Neural progenitor cell (in vitro differentiated cells): Measurements from ENCODE around the gene TNFSF12. TPM values are rescaled to one million over a fixed set of nuclear protein-coding genes. Genes with fewer than 3 reads are reported as not detected.
A peak's percentile ranks its signal among the peaks of the same experiment; 100 is the strongest.

Experiments
- DNase-seq: peaks from one replicate; pipeline ENCODE4 v3.0.0-alpha.2; 2016; ENCODE audit warnings: low spot score
- H2AFZ ChIP-seq: fragments of 200-600 bp; sonication (generic); replicated peaks from 2 replicates; pipeline ENCODE4 v1.6.1; 2016; ENCODE audit warnings: antibody characterized with exemption
- H3F3A ChIP-seq: fragments of 200-600 bp; sonication (generic); 2 replicates; pipeline ENCODE4 v1.6.1; 2016; ENCODE audit warnings: antibody characterized with exemption, low read depth
- H3K27ac ChIP-seq: fragments of 200-600 bp; sonication (generic); 2 replicates; pipeline ENCODE4 v1.5.1; 2016; ENCODE audit warnings: mild to moderate bottlenecking
- H3K27me3 ChIP-seq: fragments of 200-600 bp; sonication (generic); 2 replicates; pipeline ENCODE4 v1.6.1; 2016; ENCODE audit warnings: mild to moderate bottlenecking, moderate library complexity
- H3K36me3 ChIP-seq: fragments of 200-600 bp; sonication (generic); 2 replicates; pipeline ENCODE4 v1.5.1; 2016
- H3K4me1 ChIP-seq: fragments of 200-600 bp; sonication (generic); 2 replicates; pipeline ENCODE4 v1.6.1; 2016; ENCODE audit warnings: mixed run types
- H3K4me2 ChIP-seq: fragments of 200-600 bp; sonication (generic); 2 replicates; pipeline ENCODE4 v1.6.1; 2016
- H3K4me3 ChIP-seq: fragments of 200-600 bp; sonication (generic); 2 replicates; pipeline ENCODE4 v1.5.1; 2016
- H3K79me2 ChIP-seq: fragments of 200-600 bp; sonication (generic); 2 replicates; pipeline ENCODE4 v1.6.1; 2016; ENCODE audit warnings: low read depth
- H3K9ac ChIP-seq: fragments of 200-600 bp; sonication (generic); 2 replicates; pipeline ENCODE4 v1.6.1; 2016
- H3K9me3 ChIP-seq: fragments of 200-600 bp; sonication (generic); 2 replicates; pipeline ENCODE4 v1.5.1; 2016; ENCODE audit warnings: low read depth
- H4K20me1 ChIP-seq: fragments of 200-600 bp; sonication (generic); 2 replicates; pipeline ENCODE4 v1.6.1; 2016; ENCODE audit warnings: low read depth
- H3K27ac Mint-ChIP-seq: 3 replicates; pipeline ENCODE4 v1.8.0; 2021; ENCODE audit warnings: mixed read lengths
- H3K27me3 Mint-ChIP-seq: 2 replicates; pipeline ENCODE4 v1.8.0; 2022; ENCODE audit warnings: low read depth, mild to moderate bottlenecking, inconsistent platforms, moderate library complexity, mixed read lengths; ENCODE audit not compliant: insufficient read depth
- H3K36me3 Mint-ChIP-seq: 3 replicates; pipeline ENCODE4 v1.8.0; 2021; ENCODE audit warnings: mixed read lengths
- H3K4me1 Mint-ChIP-seq: 3 replicates; pipeline ENCODE4 v1.8.0; 2021; ENCODE audit warnings: mixed read lengths
- H3K4me3 Mint-ChIP-seq: 3 replicates; pipeline ENCODE4 v1.8.0; 2021; ENCODE audit warnings: mild to moderate bottlenecking, moderate library complexity, mixed read lengths
- H3K9me3 Mint-ChIP-seq: 3 replicates; pipeline ENCODE4 v1.8.0; 2020; ENCODE audit warnings: mixed read lengths
- CTCF ChIP-seq: fragments of 200-600 bp; sonication (generic); IDR thresholded peaks from 2 replicates; pipeline ENCODE4 v1.5.1; 2017; ENCODE audit warnings: antibody characterized with exemption, mild to moderate bottlenecking
- EZH2 ChIP-seq: fragments of 200-600 bp; sonication (generic); IDR thresholded peaks from 2 replicates; pipeline ENCODE4 v1.6.1; 2017; ENCODE audit warnings: antibody characterized with exemption, mild to moderate bottlenecking, moderate library complexity
- EZH2phosphoT487 ChIP-seq: fragments of 200-600 bp; sonication (generic); IDR thresholded peaks from 2 replicates; pipeline ENCODE4 v1.6.1; 2017; ENCODE audit warnings: antibody characterized with exemption
- total RNA-seq: library from RNA; depleted of rRNA; stranded (reverse); fragments of >200 nt; gene quantifications from 2 replicates; pipeline ENCODE4 v1.2.3, GENCODE V29; 2015; ENCODE audit warnings: low replicate concordance

TNFSF12 gene
- total RNA-seq, 1 donor from 2014 or later, result 0.75 TPM

GRCh38 chr17:7586673-7587419 is 38.0 kb downstream of the TNFSF12 start:
- Mint-ChIP-seq H3K9me3 (no peaks in the 10 kb centered on the region), H3K4me1 (peaks cover 32% of the 10 kb centered on the region), H3K36me3 (peaks cover 20% of the 10 kb centered on the region), H3K27ac (no peak overlapping the region), H3K27me3 (peaks cover 17% of the 10 kb centered on the region), H3K4me3 (no peak overlapping the region)
- no peak overlapping the region for H3K4me2 ChIP-seq
- H3K4me1 ChIP-seq, result peaks cover 40% of the 10 kb centered on the region
- no peak for DNase-seq
- H3F3A ChIP-seq, result peaks cover 53% of the 10 kb centered on the region
- H3K79me2 ChIP-seq, result peaks cover 41% of the 10 kb centered on the region
- H3K9me3 ChIP-seq, result no peaks in the 10 kb centered on the region
- H3K36me3 ChIP-seq, result no peaks in the 10 kb centered on the region
- no peak overlapping the region for H2AFZ ChIP-seq
- no peaks in the 10 kb centered on the region for H3K27me3 ChIP-seq
- TF ChIP-seq EZH2 (no peak), EZH2phosphoT487 (no peak), CTCF (peak; percentile 16)
- no peak overlapping the region for H3K9ac ChIP-seq
- H3K27ac ChIP-seq, result no peak overlapping the region
- no peak overlapping the region for H3K4me3 ChIP-seq
- peaks cover 5% of the 10 kb centered on the region for H4K20me1 ChIP-seq

- Histone ChIP-seq H3K4me1 (peaks cover 44% of the 10 kb centered on the region), H3K4me2 (no peak overlapping the region), H3K27me3 (no peaks in the 10 kb centered on the region), H3F3A (peaks cover 54% of the 10 kb centered on the region), H4K20me1 (peaks cover 5% of the 10 kb centered on the region), H3K9me3 (no peaks in the 10 kb centered on the region), H3K4me3 (no peak overlapping the region), H3K27ac (no peak overlapping the region), H3K9ac (no peak overlapping the region), H2AFZ (no peak overlapping the region), H3K79me2 (peaks cover 35% of the 10 kb centered on the region), H3K36me3 (no peaks in the 10 kb centered on the region)
- H3K4me1 Mint-ChIP-seq, result peaks cover 25% of the 10 kb centered on the region
- no peak for DNase-seq
- H3K36me3 Mint-ChIP-seq, result peaks cover 20% of the 10 kb centered on the region
- H3K9me3 Mint-ChIP-seq, result no peaks in the 10 kb centered on the region
- no peak for TF ChIP-seq EZH2
- TF ChIP-seq CTCF, result no peak
- TF ChIP-seq EZH2phosphoT487, result no peak
- no peak overlapping the region for H3K27ac Mint-ChIP-seq
- no peak overlapping the region for H3K4me3 Mint-ChIP-seq
- H3K27me3 Mint-ChIP-seq, result peaks cover 17% of the 10 kb centered on the region
Measured at GRCh38 chr17:7587420-7588151, 38.7 kb downstream of the TNFSF12 start.

GRCh38 chr17:7588553-7589203 is 39.8 kb downstream of the TNFSF12 start:
- Mint-ChIP-seq H3K36me3 (peaks cover 26% of the 10 kb centered on the region), H3K9me3 (no peaks in the 10 kb centered on the region), H3K27ac (no peak overlapping the region), H3K27me3 (peaks cover 15% of the 10 kb centered on the region), H3K4me1 (peaks cover 20% of the 10 kb centered on the region), H3K4me3 (no peak overlapping the region)
- Histone ChIP-seq H3K27me3 (no peaks in the 10 kb centered on the region), H2AFZ (no peak overlapping the region), H3K27ac (no peak overlapping the region), H3K79me2 (peaks cover 28% of the 10 kb centered on the region), H3K9me3 (no peaks in the 10 kb centered on the region), H3K4me2 (peak overlapping the region; percentile 70), H3K4me1 (peaks cover 43% of the 10 kb centered on the region), H3K4me3 (peak overlapping the region; percentile 35), H3K9ac (no peak overlapping the region), H3F3A (peaks cover 54% of the 10 kb centered on the region), H4K20me1 (peaks cover 5% of the 10 kb centered on the region), H3K36me3 (peaks cover 3% of the 10 kb centered on the region)
- no peak for TF ChIP-seq EZH2phosphoT487
- no peak for TF ChIP-seq EZH2
- TF ChIP-seq CTCF, result no peak
- no peak for DNase-seq
